ENCODE measurements around the gene RGSL1.

The RGSL1 gene

GRCh38 chr1:182567629-182568028, 117.7 kb downstream of the RGSL1 start:
- Histone ChIP-seq H3K4me3 (ENCODE audit: insufficient read depth, low read length, poor library complexity, severe bottlenecking) (peak overlapping the region; percentile 7), H3K36me3 (ENCODE audit: low read length) (peaks cover 12% of the 10 kb centered on the region), H3K27ac (ENCODE audit: low read depth, low read length) (peak overlapping the region; percentile 97), H3F3A (ENCODE audit: insufficient read depth) (peaks cover 30% of the 10 kb centered on the region), H3K9me3 (ENCODE audit: insufficient read depth, low read length) (no peaks in the 10 kb centered on the region; the same call in 1 of the 2 replicates), H3K27me3 (ENCODE audit: low read length) (no peaks in the 10 kb centered on the region), H3K79me2 (ENCODE audit: insufficient read depth, low read length) (no peaks in the 10 kb centered on the region), H2AFZ (ENCODE audit: low read depth, low read length, severe bottlenecking) (peak overlapping the region; percentile 75), H4K20me1 (ENCODE audit: low read depth, low read length) (no peaks in the 10 kb centered on the region), H3K9ac (ENCODE audit: low read length) (no peak overlapping the region), H3K4me2 (ENCODE audit: low read depth, low read length, poor library complexity, severe bottlenecking) (peak overlapping the region; percentile 69), H3K9me2 (replicated peaks; ENCODE audit: insufficient read depth, low read length) (no peaks in the 10 kb centered on the region)
- TF ChIP-seq, protein P1, sequence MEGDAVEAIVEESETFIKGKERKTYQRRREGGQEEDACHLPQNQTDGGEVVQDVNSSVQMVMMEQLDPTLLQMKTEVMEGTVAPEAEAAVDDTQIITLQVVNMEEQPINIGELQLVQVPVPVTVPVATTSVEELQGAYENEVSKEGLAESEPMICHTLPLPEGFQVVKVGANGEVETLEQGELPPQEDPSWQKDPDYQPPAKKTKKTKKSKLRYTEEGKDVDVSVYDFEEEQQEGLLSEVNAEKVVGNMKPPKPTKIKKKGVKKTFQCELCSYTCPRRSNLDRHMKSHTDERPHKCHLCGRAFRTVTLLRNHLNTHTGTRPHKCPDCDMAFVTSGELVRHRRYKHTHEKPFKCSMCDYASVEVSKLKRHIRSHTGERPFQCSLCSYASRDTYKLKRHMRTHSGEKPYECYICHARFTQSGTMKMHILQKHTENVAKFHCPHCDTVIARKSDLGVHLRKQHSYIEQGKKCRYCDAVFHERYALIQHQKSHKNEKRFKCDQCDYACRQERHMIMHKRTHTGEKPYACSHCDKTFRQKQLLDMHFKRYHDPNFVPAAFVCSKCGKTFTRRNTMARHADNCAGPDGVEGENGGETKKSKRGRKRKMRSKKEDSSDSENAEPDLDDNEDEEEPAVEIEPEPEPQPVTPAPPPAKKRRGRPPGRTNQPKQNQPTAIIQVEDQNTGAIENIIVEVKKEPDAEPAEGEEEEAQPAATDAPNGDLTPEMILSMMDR (IDR thresholded peaks at IDR 0.05; ENCODE audit: insufficient read depth, low read length, poor library complexity, severe bottlenecking), result no peak
- TF ChIP-seq EZH2phosphoT487 (conservative IDR thresholded peaks at IDR 0.05; ENCODE audit: low read length), result no peak

- Histone ChIP-seq H3K9me3 (ENCODE audit: insufficient read depth, low read length) (no peaks in the 10 kb centered on the region; the same call in 1 of the 2 replicates), H4K20me1 (ENCODE audit: low read depth, low read length) (no peaks in the 10 kb centered on the region), H3K9me2 (replicated peaks; ENCODE audit: insufficient read depth, low read length) (no peaks in the 10 kb centered on the region), H3K4me2 (ENCODE audit: low read depth, low read length, poor library complexity, severe bottlenecking) (peak overlapping the region; percentile 69), H3K79me2 (ENCODE audit: insufficient read depth, low read length) (no peaks in the 10 kb centered on the region), H3K27me3 (ENCODE audit: low read length) (no peaks in the 10 kb centered on the region), H3K36me3 (ENCODE audit: low read length) (peaks cover 12% of the 10 kb centered on the region), H3F3A (ENCODE audit: insufficient read depth) (peaks cover 38% of the 10 kb centered on the region), H3K9ac (ENCODE audit: low read length) (peak overlapping the region; percentile 36), H3K27ac (ENCODE audit: low read depth, low read length) (peak overlapping the region; percentile 97), H2AFZ (ENCODE audit: low read depth, low read length, severe bottlenecking) (peak overlapping the region; percentile 95), H3K4me3 (ENCODE audit: insufficient read depth, low read length, poor library complexity, severe bottlenecking) (peak overlapping the region; percentile 24)
- no peak for TF ChIP-seq EZH2phosphoT487 (conservative IDR thresholded peaks at IDR 0.05; ENCODE audit: low read length)
- TF ChIP-seq, protein P1 (IDR thresholded peaks at IDR 0.05; ENCODE audit: insufficient read depth, low read length, poor library complexity, severe bottlenecking), result no peak
These were observed 118.8 kb downstream of the RGSL1 start for GRCh38 chr1:182568647-182569284.

DNA sequence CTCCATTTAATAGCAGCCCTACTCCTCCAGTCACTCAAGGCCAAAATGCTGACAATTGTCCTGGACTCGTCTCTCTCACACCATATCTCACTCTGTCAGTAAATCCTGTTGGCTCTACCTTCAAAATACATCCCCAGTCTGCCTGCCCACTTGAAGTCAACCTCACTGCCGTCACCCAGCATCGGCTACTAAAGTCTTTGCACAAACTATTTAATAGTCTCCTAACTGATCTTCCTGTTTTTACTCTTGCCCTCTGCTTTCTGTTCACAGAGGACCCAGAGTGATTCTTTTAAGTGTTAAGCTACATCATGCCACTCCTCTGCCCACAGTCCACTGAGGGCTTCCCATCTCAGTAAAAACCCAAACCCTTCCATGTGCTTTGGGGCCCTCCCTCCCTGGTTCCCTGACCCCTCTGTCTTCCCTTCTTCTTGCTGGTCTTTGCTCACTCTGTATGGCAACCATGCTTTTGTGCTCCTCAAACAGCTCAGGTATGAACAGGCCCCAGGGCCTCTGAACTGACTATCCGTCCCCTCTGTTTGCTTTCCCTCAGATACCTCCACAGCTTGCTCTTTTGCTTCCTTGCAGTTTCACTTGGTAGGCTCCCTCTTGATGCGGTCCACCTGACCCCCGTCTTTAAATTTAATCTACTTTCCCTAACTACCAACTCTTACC, 120.1 kb downstream of the RGSL1 start:
- peak overlapping the region; percentile 69 for H3K4me2 ChIP-seq (ENCODE audit: low read depth, low read length, poor library complexity, severe bottlenecking)
- H2AFZ ChIP-seq (ENCODE audit: low read depth, low read length, severe bottlenecking), result peak overlapping the region; percentile 95
- peak overlapping the region; percentile 36 for H3K9ac ChIP-seq (ENCODE audit: low read length)

More for the DNA sequence above, 120.1 kb downstream of the RGSL1 start:
- Histone ChIP-seq H3K9me2 (replicated peaks; ENCODE audit: insufficient read depth, low read length) (no peaks in the 10 kb centered on the region), H3K9me3 (ENCODE audit: insufficient read depth, low read length) (no peaks in the 10 kb centered on the region; the same call in 1 of the 2 replicates), H3K27me3 (ENCODE audit: low read length) (no peaks in the 10 kb centered on the region), H3K79me2 (ENCODE audit: insufficient read depth, low read length) (no peaks in the 10 kb centered on the region), H3K36me3 (ENCODE audit: low read length) (peaks cover 12% of the 10 kb centered on the region), H4K20me1 (ENCODE audit: low read depth, low read length) (no peaks in the 10 kb centered on the region), H3K27ac (ENCODE audit: low read depth, low read length) (peak overlapping the region; percentile 97), H3K4me3 (ENCODE audit: insufficient read depth, low read length, poor library complexity, severe bottlenecking) (peak overlapping the region; percentile 24), H3F3A (ENCODE audit: insufficient read depth) (peaks cover 38% of the 10 kb centered on the region)
- TF ChIP-seq EZH2phosphoT487 (conservative IDR thresholded peaks at IDR 0.05; ENCODE audit: low read length), result no peak
- TF ChIP-seq, protein P1 (IDR thresholded peaks at IDR 0.05; ENCODE audit: insufficient read depth, low read length, poor library complexity, severe bottlenecking), result no peak
